Tibial artery (tissue), 4 donors: Measurements from ENCODE around the gene NDUFB5.

Experiments used
- DNase-seq, 2 donors: peaks; one replicate each; pipeline ENCODE4 v3.0.0-alpha.2; 2019
- H3K27ac ChIP-seq, 2 donors: fragments of 200-600 bp; sonication (generic) in 1 of 2; 1 replicate in 1 of 2; 2 replicates in 1 of 2; pipeline ENCODE4 v1.5.1; 2018 to 2019; ENCODE audit warnings: mild to moderate bottlenecking in 1 of 2
- H3K27me3 ChIP-seq, 2 donors: fragments of 200-600 bp; sonication (generic) in 1 of 2; one replicate each; pipeline versions ENCODE4 v1.5.1 to v1.6.0; 2016 to 2019
- H3K36me3 ChIP-seq, 3 donors: fragments of 200-600 bp; sonication (generic) in 2 of 3; one replicate each; pipeline ENCODE4 v1.5.1; 2016 to 2019; ENCODE audit warnings: mild to moderate bottlenecking in 2 of 3
- H3K4me1 ChIP-seq, 4 donors: fragments of 200-600 bp; sonication (generic) in 2 of 4; 1 replicate in 3 of 4; 2 replicates in 1 of 4; pipeline ENCODE4 v1.5.1; 2016 to 2019
- H3K4me3 ChIP-seq, 2 donors: fragments of 200-600 bp; sonication (generic) in 1 of 2; 1 replicate in 1 of 2; 2 replicates in 1 of 2; pipeline ENCODE4 v1.5.1; 2018 to 2019; ENCODE audit warnings: mild to moderate bottlenecking in 2 of 2
- H3K9me3 ChIP-seq, 3 donors: fragments of 200-600 bp; sonication (generic) in 1 of 3; one replicate each; pipeline ENCODE4 v1.5.1; 2016 to 2019
- CTCF ChIP-seq, 2 experiments: fragments of 200-600 bp in 1 of 2; fragments of 450-650 bp in 1 of 2; IDR thresholded peaks; one replicate each; pipeline ENCODE4 v1.5.1; 2017 to 2019; ENCODE audit warnings: antibody characterized with exemption in 2 of 2, mild to moderate bottlenecking in 1 of 2, moderate library complexity in 1 of 2
- intact Hi-C: fragments of 100-400 bp; cut with DNase I; formaldehyde crosslinking; loops from one replicate; pipeline ENCODE4 v1.15.0; 2023; ENCODE audit warnings: low total_unique reads

The NDUFB5 gene

GRCh38 chr3:179603321-179603720 lies 1.3 kb upstream of the NDUFB5 start:
- Histone ChIP-seq H3K27me3 (no peaks in the 10 kb centered on the region), H3K4me1 (peaks cover 0 to 24% (median 19%) of the 10 kb centered on the region in 4 donors), H3K36me3 (peaks cover 20 to 41% (median 38%) of the 10 kb centered on the region in 3 donors), H3K9me3 (no peaks in the 10 kb centered on the region), H3K4me3 (peak overlapping the region; percentile 75 to 84), H3K27ac (no peak overlapping the region)
- no peak for DNase-seq
- intact Hi-C loops = no loop called here
- TF ChIP-seq CTCF (IDR thresholded peaks at IDR 0.05) = no peak

GRCh38 chr3:179603831-179604230 lies 763 bp upstream of the NDUFB5 start:
- peak overlapping the region; percentile 75 to 84 for H3K4me3 ChIP-seq
- H3K9me3 ChIP-seq = no peaks in the 10 kb centered on the region
- H3K4me1 ChIP-seq = peaks cover 0 to 24% (median 19%) of the 10 kb centered on the region in 4 donors
- intact Hi-C loops = no loop called here
- peak overlapping the region; percentile 86 to 87 for H3K27ac ChIP-seq
- H3K27me3 ChIP-seq = no peaks in the 10 kb centered on the region
- DNase-seq = no peak
- H3K36me3 ChIP-seq = peaks cover 15 to 41% (median 33%) of the 10 kb centered on the region in 3 donors
- no peak for TF ChIP-seq CTCF (IDR thresholded peaks at IDR 0.05)

GRCh38 chr3:179606534-179607085 lies 2.0 kb downstream of the NDUFB5 start:
- intact Hi-C loops = no loop called here
- Histone ChIP-seq H3K4me3 (no peak overlapping the region), H3K9me3 (no peaks in the 10 kb centered on the region), H3K27me3 (no peaks in the 10 kb centered on the region), H3K36me3 (peaks cover 0 to 13% (median 5%) of the 10 kb centered on the region in 3 donors), H3K4me1 (peaks cover 0 to 24% (median 19%) of the 10 kb centered on the region in 4 donors), H3K27ac (no peak overlapping the region)
- no peak for TF ChIP-seq CTCF (IDR thresholded peaks at IDR 0.05)
- DNase-seq = no peak

- Histone ChIP-seq H3K4me3 (no peak overlapping the region), H3K27ac (no peak overlapping the region), H3K9me3 (no peaks in the 10 kb centered on the region), H3K27me3 (no peaks in the 10 kb centered on the region), H3K36me3 (peaks cover 0 to 6% (median 0%) of the 10 kb centered on the region in 3 donors), H3K4me1 (peaks cover 0 to 14% (median 10%) of the 10 kb centered on the region in 4 donors)
- no peak for DNase-seq
- TF ChIP-seq CTCF (IDR thresholded peaks at IDR 0.05) = no peak
- intact Hi-C loops = no loop called here
Measured at GRCh38 chr3:179608931-179609720, 4.5 kb downstream of the NDUFB5 start.

GRCh38 chr3:179610066-179610465 lies 5.5 kb downstream of the NDUFB5 start:
- no peaks in the 10 kb centered on the region for H3K27me3 ChIP-seq
- intact Hi-C loops = no loop called here
- no peak for DNase-seq
- no peak for TF ChIP-seq CTCF (IDR thresholded peaks at IDR 0.05)
- no peak overlapping the region for H3K27ac ChIP-seq
- peaks cover 0 to 6% (median 0%) of the 10 kb centered on the region in 3 donors for H3K36me3 ChIP-seq
- no peak overlapping the region for H3K4me3 ChIP-seq
- H3K4me1 ChIP-seq = peaks cover 0 to 14% (median 10%) of the 10 kb centered on the region in 4 donors
- H3K9me3 ChIP-seq = no peaks in the 10 kb centered on the region
